ENCODE results near the gene CCDC198.

- TF ChIP-seq CTCF (conservative IDR thresholded peaks at IDR 0.05) (no peak), EZH2 (IDR thresholded peaks at IDR 0.05; ENCODE audit: low read depth) (no peak)
Measured at GRCh38 chr14:57495416-57495815, 1.8 kb upstream of the CCDC198 start.
